A204.1 (cell line): ENCODE data around the gene NOC4L.

Experiments used
- FAIRE-seq: peaks from 2 replicates; lab custom pipeline; 2012; peaks lifted over from hg19 to GRCh38; lab: Jason Lieb, UNC

NOC4L gene

DNA sequence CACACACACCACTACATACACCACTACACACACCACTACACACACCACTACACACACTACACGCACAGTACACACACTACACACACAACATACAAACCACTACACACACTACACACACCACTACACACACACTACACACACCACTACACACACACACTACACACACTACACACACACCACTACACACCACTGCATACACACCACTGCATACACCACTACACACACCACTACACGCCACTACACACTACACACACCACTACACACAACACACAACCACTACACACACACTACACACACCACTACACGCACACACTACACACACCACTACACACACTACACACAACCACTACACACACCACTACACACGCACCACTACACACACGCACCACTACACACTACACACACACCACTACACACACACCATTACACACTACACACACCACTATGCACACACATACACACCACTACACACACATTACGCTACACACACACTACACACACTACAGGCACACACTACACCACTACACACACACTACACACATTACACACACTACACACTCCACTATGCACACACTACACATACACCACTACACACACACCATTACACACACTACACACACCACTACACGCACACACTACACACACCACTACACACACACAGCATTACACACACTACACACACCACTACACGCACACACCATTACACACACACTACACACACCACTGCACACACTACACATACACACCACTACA is 12.5 kb downstream of the NOC4L start:
- FAIRE-seq = no peak

DNA sequence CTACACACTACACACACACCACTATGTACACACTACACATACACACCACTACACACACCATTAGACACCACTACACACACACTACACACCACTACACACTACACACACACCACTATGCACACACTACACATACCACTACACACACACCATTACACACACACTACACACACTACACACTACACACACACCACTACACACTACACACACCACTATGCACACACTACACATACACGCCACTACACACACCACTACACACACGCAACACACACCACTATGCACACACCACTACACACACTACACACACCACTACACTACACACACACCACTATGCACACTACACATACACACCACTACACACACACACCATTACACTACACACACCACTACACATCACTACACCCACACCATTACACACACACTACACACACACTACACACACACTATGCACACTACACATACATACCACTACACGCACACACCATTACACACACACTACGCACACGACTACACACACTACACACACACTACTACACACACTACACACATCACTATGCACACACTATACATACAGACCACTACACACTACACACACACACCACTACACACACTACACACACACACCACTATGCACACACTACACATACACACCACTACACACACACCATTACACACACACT is 13.6 kb downstream of the NOC4L start:
- FAIRE-seq = no peak

DNA sequence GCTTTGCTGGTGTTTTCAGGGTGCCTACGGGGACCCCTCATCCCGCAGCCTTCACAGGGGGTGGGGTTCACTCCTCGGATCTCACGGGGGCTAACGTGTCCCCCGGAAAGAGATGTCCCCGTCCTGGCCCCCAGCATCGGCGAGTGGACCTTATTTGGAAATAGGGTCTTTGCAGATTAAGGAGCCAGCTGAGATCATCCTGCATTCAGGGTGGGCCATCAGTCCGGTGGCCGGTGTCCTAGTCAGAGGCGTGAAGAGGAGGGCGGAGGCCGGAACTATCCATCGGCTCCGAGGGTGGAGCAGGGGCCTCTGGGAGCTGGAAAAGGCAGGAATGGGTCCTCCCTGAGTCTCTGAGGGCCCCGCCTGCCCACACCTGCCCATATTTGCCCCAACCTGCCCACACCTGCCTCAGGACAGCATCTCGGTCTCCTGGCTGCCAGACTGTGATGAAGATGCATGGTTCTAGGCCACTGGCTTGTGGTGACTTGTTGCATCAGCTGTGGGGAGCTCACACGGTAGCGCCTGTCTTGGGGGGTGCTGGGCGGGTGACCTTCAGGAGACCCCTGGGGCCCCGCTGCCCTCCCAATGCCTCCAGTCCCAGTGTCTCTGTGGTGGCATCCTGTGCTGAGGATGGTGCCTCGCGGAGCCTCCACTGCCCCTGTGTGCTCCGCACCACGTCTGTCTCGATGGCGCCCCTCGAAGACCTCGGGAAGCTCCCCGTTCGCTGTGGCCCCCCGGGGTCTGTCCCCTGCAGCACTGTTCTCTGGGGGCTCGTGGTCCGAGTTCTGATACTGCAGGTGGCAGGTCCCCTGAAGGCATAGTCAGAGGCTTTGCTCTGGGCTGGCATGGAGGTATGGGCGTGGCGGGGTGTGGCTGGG is 14.7 kb downstream of the NOC4L start:
- no peak for FAIRE-seq

DNA sequence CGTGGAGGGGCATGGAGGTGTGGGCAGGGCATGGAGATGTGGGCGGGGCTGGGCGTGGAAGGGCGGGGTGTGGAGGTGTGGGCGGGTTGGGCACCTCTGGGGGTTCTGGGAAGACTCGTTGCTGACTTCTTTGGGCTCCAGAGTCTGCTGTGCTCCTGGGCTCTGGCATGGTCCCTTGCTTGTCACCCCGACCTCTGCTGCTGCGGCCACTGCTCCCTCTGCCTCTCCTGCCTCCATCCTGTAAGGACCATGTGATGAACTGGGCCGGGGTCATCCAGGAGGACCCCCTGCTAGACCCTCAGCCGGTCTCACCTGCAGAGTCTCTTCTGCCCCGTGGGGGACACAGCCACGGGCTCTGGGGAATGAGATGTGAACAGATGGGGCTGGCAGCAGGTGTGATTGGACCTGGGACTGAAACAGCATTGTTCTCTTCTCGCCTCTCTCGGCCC is 15.3 kb downstream of the NOC4L start:
- FAIRE-seq = no peak

DNA sequence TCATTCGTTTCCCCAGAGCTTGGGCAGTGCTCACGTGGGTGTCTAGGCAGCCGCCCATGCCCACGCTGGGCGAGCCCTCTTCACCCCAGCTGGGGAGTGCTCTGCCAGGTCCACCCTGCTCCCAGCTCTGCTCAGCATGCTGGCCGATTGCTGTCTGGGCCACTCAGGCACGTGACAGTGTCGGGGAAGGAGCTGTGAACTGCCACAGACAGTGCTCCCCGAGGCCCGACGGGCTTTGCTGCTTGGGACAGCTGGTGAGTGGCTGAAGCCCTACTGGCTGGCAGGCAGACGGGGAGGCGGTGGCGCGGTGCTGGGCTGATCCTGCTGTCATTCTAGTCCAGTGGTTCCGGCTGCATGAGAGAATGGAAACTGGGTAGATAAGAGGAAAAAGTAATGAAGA is 15.8 kb downstream of the NOC4L start:
- no peak for FAIRE-seq

DNA sequence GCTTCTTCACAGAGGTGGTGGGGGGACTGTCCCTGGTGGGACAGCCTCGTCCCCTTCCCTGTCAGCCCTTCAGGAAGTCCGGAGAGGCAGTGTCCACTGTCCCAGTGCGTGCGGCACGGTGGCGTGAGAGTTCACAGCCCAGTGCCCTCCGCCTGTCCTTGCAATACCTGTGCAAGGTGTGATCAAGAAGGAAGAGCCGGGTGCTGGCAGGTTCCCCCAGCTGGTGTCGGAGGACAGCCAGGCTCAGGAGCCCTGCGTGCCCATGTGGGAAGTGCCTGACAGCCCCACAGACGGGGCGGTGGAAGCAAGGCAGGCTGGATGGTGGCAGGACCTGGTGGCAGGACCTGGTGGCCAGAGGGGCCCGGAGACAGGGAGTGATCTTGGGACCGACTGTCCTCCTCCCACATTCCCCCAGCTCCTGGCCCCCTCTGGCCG is 16.4 kb downstream of the NOC4L start:
- FAIRE-seq = no peak

DNA sequence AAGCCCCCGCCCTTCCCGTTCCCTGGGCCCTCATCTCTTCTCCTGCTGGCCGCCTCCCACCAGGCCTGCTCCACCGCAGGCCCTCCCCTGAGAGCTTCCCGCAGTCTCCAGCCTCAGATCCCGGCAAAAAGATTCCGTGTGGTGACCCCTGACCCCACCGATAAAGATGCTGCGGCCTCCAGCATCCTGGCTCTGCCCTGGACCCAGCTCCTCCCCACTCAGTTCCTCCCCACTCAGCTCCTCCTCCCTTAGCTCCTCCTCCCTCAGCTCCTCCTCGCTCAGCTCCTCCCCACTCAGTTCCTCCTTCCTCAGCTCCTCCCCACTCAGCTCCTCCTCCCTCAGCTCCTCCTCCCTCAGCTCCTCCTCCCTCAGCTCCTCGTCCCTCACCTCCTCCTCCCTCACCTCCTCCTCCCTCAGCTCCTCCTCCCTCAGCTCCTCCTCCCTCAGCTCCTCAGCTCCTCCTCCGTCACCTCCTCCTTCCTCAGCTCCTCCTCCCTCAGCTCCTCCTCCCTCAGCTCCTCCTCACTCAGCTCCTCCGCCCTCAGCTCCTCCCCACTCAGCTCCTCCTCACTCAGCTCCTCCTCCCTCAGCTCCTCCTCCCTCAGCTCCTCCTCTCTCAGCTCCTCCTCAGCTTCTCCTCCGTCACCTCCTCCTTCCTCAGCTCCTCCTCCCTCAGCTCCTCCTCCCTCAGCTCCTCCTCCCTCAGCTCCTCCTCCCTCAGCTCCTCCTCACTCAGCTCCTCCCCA is 17.0 kb downstream of the NOC4L start:
- FAIRE-seq = no peak

DNA sequence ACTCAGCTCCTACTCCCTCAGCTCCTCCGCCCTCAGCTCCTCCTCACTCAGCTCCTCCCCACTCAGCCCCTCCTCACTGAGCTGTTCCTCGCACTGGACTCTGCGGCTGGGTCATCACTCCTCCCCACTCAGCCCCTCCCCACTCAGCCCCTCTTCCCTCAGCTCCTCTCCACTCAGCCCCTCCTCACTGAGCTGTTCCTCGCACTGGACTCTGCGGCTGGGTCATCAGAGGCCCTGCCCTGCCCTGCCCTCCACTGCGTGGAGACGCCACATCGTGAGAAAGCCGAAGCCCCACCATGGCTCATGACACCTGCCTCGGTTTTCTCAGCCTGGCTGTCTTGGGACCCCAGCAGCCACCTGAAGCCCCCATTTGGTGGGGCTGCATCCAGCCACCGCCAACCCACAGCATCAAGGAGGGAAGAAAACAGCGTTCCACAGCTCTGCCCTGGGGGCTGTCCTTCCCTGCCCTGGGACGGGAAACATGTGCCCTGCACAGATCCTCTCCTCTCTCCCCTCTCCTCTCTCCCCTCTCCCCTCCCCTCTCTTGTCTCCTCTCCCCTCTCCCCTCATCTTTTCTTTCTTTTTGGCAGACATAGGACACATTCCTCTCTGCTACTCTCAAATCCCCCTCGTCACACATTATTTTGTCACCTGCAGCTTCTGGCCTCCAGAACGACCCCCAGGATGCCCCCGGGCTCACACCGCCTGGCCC is 17.7 kb downstream of the NOC4L start:
- no peak for FAIRE-seq

DNA sequence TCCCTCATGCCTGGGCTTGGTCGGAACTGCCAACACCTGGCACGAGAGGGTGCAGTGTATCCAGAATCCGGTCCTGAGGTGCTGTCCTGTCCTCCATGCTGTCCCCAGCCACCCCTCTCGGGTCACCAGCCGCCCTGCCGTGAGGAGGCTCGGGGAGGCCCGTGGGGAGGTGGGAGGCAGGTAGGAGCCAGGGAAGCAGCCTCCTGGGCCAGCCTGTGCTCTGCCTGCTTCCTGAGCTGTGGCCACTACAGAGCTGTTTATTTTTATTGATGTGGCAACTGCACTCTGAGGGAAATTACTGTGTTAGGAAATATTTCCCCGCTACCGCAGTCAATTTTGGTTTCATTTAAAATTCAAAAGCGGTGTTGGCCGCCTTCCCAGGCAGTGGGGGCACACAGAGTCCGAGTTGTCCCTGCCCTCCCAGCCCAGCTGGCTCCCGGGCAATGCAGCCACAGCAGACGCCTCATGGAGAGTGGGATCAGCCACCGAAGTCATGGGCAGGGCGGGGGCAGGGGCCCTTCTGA is 18.3 kb downstream of the NOC4L start:
- FAIRE-seq = no peak

DNA sequence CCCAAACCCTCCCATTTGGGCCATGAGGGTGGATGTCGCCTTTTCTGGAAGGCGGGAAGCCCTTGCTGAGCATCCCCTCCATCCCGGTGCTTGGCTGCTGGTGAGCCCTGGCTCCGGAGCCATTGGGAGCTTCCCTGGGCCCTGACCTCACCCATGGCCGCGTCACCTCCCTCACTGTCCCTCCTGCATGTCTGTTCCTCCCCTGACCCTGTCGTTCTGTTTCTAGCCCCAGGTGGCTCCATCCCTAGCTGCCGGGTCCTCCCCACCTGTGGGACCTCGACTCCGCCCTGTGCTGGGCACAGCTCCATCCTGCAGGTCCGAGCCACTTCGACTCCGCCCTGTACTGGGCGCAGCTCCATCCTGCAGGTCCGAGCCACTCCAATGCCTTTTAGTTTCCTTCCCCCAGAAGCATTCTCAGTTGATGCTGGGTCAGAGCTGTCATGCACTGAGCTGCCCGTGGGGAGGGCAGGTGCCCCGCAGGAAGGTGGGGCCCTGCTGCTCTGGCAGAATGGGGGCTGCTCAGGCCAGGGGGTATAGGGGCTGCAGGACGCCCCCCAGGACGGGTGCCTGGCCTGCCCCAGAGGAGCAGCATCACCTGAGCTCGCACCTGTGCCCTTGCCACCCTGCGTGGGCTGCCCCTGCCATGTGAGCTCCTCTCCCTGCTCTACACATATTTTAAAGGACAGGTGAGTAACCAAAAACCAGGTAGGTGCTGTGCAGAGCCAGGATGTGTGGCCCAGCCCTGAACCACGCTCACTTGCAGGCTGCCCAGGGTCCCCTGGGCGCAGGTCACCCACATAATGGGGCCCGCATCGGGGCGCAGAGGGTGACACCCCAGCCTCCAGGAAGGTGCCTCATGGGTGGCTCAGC is 19.0 kb downstream of the NOC4L start:
- FAIRE-seq = no peak

DNA sequence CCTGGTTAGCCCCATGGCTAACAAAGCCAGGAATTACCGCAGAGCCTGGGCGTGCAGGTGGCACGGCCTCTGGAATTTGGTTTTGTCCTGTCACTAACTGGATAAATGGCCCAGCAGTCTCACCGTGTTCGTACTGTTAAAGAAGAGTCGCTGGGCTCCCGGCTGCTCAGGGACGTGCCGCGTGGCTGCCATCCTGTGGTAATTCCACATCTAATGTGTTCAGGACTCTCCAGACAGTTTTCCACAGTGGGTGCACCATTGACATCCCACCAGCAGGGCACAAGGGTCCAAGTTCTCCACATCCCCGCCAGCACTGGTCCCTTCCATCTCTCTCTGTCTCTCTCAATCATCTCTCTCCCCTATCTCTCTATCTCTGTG is 19.6 kb downstream of the NOC4L start:
- no peak for FAIRE-seq

DNA sequence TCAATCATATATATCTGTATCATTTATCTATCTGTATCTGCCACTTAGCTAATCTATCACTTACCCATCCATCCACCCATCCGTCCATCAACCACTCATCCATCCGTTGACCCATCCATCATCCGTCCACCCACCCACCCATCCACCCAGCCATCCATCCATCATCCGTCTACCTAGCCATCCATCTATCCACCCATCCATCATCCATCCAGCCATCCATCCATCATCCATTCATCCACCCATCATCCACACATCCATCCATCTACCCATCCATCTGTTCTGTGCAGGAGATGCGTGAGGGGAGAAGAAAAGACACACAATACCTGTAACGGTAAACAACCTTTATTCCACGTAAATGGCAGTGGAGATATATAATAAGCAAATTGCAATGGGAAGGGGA is 20.2 kb downstream of the NOC4L start:
- no peak for FAIRE-seq

DNA sequence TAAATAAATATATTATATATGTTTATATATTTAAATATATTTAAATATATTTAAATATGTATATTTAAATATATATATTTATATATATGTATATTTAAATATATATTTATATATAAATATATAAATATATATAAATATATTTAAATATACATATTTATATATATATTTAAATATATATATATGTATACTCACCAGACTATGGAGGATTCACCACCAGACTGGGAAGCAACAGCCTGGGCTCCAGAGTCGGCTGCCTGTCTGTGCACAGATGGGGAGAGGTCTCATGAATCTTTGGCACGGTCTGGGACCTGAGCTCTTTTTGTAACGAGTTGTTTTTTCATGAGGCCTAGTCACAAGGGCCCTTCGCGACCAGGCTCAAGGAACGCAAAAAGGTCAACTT is 21.3 kb downstream of the NOC4L start:
- no peak for FAIRE-seq

DNA sequence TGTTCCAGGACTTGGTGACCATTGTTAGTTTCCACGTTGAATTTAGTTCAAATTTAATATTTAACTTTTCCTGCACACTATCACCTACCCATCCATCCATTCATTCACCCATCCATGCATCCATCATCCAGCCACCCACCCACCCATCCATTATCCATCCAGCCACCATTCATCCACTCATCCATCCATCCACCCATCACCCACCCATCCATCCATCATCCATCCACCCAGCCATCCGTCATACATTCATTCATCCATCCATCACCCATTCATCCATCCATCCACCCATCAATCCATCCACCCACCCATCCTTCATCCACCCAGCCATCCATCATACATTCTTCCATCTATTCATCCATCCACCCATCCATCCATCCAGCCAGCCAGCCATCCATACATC is 21.8 kb downstream of the NOC4L start:
- no peak for FAIRE-seq

DNA sequence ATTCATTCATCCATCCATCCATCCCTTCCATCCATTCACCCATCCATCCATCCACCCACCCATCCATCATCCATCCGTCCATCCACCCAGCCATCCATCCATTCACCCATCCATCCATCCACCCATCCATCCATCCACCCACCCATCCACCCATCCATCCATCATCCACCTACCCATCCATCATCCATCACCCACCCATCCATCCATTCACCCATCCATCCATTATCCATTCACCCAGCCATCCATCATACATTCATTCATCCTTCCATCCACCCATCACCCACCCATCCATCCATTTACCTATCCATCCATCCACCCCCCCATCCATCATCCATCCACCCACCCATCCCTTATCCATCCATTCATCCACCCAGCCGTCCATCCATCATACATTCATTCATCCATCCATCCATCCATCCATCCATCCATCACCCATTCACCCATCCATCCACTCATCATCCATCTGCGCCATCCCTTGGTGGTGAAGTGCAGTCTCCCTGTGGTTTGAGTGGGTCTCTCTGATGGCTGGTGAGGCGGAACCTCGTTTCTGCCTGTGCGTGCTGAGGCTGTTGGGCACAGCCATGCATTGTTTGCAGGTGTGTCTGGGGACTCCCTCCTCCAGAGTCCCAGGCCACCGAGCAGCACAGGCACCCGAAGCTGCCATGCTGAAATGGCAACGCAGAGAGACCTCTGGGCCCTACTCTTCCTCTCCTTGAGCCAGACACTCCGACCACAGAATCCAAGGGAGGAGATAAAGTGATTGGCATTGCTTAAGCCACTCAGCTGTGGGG is 22.7 kb downstream of the NOC4L start:
- no peak for FAIRE-seq

DNA sequence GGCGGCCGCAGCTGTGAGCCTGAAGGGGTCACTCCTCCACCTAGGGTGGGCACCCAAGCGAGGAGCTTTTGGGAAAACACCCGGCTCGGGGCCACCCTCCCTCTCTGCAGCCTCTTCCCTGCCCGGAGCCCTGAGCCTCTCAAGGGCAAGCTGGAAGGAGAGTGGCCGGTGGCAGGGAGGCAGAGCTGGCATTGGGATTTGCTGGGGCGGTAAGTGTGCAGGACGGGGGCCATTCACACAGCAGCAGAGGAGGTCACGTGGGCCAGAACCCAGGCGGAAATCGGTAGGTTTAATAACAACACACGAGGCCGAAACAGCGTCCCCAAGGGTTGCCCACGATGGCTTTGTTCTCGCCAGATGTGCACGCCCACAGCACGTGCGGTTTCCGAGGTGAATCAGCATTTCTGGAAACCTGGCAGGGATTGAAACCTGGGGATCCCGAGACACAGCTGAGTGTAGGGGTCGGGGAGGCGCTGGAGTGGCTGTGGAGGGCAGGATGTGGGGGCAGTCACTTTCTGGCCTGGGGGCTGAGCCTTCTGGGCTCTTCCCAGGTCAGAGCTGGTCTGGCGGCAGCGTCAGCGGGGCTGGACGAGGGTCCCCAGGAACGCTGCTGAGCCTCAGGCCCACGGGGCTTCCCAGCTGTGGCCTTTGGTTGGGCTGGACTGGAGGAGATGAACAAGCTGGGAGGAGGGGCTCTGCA is 23.5 kb downstream of the NOC4L start:
- FAIRE-seq = no peak

DNA sequence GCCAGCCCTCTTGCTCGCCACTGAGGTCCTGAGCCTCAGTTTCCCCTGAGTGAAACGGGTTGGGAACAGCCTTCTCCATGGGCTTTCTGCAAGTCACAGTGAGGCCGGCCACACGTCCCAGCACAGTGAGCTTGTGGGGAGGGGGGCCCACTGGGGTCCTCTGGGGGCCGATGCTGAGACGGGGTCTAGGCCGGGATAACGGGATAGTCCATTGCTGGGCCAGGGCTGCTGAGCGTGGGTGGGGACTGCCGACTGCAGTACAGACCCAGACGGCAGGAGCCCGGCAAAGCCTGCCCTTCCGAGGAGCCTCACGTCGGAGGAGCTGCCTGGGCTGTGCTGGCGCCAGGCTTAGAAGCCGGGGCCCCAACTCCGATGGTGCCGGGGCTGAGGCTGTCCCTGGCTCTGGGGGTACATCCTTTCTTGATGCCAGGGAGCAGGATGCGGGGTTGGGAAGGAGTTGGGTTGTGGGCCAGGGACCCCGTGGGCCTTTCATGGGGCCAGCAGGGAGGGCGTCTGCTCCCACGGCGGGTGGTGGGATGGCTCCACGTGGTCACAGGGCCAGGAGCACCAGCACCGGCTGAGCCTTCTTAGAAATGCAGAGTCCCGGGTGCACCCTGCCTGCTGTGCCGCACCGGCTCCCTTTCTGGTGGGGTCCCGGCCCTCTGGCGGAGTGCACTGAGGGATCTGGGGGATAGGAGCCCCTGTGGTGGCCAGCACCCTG is 24.2 kb downstream of the NOC4L start:
- FAIRE-seq = no peak

DNA sequence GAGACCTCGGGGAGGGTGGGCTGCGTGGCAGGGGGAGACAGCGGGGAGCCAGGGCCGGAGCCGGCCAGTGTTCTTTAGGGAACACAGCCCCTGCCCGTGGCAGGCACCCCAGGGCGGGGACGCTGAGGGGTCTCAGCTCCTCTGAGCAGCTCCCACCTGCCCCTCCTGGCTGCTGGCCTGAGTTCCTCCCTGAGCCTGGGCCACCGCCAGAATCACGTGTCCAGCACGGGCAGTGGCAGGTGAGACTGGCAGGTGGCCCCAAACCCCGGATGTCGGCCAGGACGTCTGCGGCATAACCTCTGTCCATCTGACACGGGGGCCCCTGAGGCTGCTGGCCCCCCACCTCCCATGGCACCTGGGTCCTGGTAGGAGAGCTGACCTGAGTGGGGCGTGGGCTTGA is 25.1 kb downstream of the NOC4L start:
- FAIRE-seq = no peak
